Thyroid gland (tissue), 4 donors: ENCODE measurements around the gene TMOD3.

Source experiments
- CTCF ChIP-seq, 6 experiments: fragments of 200-600 bp in 3 of 6; fragments of 450-650 bp in 3 of 6; sonication (generic) in 3 of 6; IDR thresholded peaks; one replicate each; pipeline ENCODE4 v1.5.1; 2016 to 2019; ENCODE audit warnings: antibody characterized with exemption in 6 of 6, mild to moderate bottlenecking in 2 of 6, inconsistent platforms in 1 of 6, moderate library complexity in 1 of 6
- POLR2A ChIP-seq, 2 donors: fragments of 450-650 bp; IDR thresholded peaks; one replicate each; pipeline ENCODE4 v1.6.1; 2017; ENCODE audit warnings: antibody characterized with exemption in 2 of 2, mild to moderate bottlenecking in 2 of 2, moderate library complexity in 1 of 2

- TF ChIP-seq CTCF (IDR thresholded peaks at IDR 0.05) (no peak), POLR2A (IDR thresholded peaks at IDR 0.05) (no peak)
Observed at GRCh38 chr15:51796847-51797401, 32.5 kb upstream of the TMOD3 start.
